ENCODE data around the gene CLEC16A. TPM values are rescaled to one million over a fixed set of nuclear protein-coding genes. Genes with fewer than 3 reads are reported as not detected.

CLEC16A gene
- total and polyA plus RNA-seq, 9 of the 15 experiments (the other 6 are each of a cell fraction or from before 2014, with no cell fraction given): 1.00 to 22.3 (median 10.0) TPM

DNA sequence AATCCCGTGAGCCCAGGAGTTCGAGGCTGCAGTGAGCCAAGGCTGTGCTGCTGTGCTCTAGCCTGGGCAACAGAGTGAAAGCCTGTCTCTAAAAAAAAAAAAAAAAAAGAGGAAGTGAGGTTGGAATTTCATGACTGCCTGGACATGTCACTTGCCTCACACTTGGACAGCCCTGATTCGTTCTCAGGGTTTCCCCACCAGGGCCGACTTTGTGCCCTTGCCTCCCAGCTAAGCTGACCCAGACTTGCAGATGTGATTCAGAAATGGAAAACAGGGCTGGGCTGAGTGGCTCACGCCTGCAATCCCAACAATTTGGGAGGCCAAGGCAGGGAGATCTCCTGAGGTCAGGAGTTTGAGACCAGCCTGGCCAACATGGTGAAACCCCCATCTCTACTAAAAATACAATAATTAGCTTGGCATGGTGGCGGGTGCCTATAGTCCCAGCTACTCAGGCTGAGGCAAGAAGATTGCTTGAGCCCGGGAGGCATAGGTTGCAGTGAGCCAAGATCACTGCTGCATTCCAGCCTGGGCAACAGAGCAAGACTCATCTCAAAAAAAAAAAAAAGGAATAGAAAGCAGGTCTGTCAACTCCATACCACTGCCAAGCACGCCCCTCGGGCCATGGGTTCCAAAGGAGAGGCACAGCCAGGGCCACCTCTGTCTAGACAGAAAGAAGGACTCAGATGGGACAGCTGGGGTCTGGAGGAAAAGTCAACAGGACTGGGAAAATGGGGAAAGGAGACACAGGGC, 264.7 kb downstream of the CLEC16A start (continued):
- TF ChIP-seq SRSF1 (IDR thresholded peaks at IDR 0.05; ENCODE audit: low read depth, low read length) (no peak), TFAP4 (CRISPR knock-in tag; IDR thresholded peaks at IDR 0.05; ENCODE audit: borderline replicate concordance) (no peak), NRF1 (conservative IDR thresholded peaks at IDR 0.05 in 1 of 2, IDR thresholded peaks at IDR 0.05 in 1 of 2) (0 out of 4 replicates have a peak, but pooled peaks of 1 of the 2 experiments have one; percentile 16)

GRCh38 chr16:11210260-11210659, 265.9 kb downstream of the CLEC16A start:
- Histone ChIP-seq H3K27me3 (ENCODE audit: control insufficient read depth in 2 of 2, insufficient read depth in 2 of 2, low read length in 2 of 2) (no peaks in the 10 kb centered on the region), H3K27ac (ENCODE audit: extremely low read depth, low read depth, low read length) (no peak overlapping the region), H3K4me2 (ENCODE audit: insufficient read depth, low read length) (no peak overlapping the region), H4K20me1 (replicated peaks; ENCODE audit: control insufficient read depth, insufficient read depth, low read length) (no peaks in the 10 kb centered on the region), H3K36me3 (ENCODE audit: control insufficient read depth, insufficient read depth, low read length) (no peaks in the 10 kb centered on the region), H3K9me1 (ENCODE audit: control insufficient read depth, insufficient read depth, low read length) (no peaks in the 10 kb centered on the region), H2AFZ (ENCODE audit: low read depth, low read length) (no peak overlapping the region), H3K4me3 (no peak overlapping the region), H3K9me3 (replicated peaks; ENCODE audit: control insufficient read depth, insufficient read depth, low read depth, low read length) (peaks cover 13% of the 10 kb centered on the region), H3K9ac (ENCODE audit: insufficient read depth in 1 of 2, low read depth in 2 of 2, low read length in 2 of 2) (peak overlapping the region in 1 of 2 experiments; percentile 55; a peak in 1 of 4 replicates), H3K4me1 (replicated peaks in 1 of 2; ENCODE audit: control insufficient read depth in 2 of 2, insufficient read depth in 2 of 2, low read length in 2 of 2) (peaks cover 10 to 43% of the 10 kb centered on the region in 2 experiments; a peak in 3 of 5 replicates), H3K79me2 (ENCODE audit: control insufficient read depth, insufficient read depth, low read length) (no peaks in the 10 kb centered on the region)
- POLR2A ChIA-PET: interaction anchor here (0.8 to 1.1 kb wide), 2 partner anchors 14 to 20 kb away, joined by 3 read pairs; no protein-coding TSS in a partner anchor
- WGBS (ENCODE audit: insufficient coverage, low coverage, missing lambda C conversion rate): 73% methylated on average over 11 of the region's 11 CpGs
- DNase-seq (ENCODE audit: extremely low read depth in 1 of 4, low spot score in 3 of 4) (no peak), ATAC-seq (no peak), FAIRE-seq (no peak)
- CTCF ChIA-PET (ENCODE audit: low intra/inter-chr PET ratio): no interaction called here
- in situ Hi-C loops (cut with MboI) (no loop called here), intact Hi-C loops (cut with micrococcal nuclease) (no loop called here)
- BruUV-seq (replicated peaks): no TSS peak
- TF ChIP-seq ZBTB8A (IDR thresholded peaks at IDR 0.05; ENCODE audit: partially characterized antibody) (no peak), IFI16 (CRISPR knock-in tag; IDR thresholded peaks at IDR 0.05) (no peak), SIX5 (IDR thresholded peaks at IDR 0.05; ENCODE audit: borderline replicate concordance in 1 of 2, insufficient read depth in 1 of 2, low read depth in 1 of 2, low read length in 2 of 2) (no peak), ZBTB33 (CRISPR knock-in tag; IDR thresholded peaks at IDR 0.05) (peak; percentile 90)

All from K562 (cell line).